ENCODE measurements around the gene UNKL. TPM values are rescaled to one million over a fixed set of nuclear protein-coding genes. Genes with fewer than 3 reads are reported as not detected.

Gene UNKL
- 23.4 to 44.3 TPM (median 41.7 TPM) in 5 replicates for total RNA-seq (2022; extraction: Qiagen RNA extraction; ENCODE audit: low read depth)

GRCh38 chr16:1414532-1415260 lies at the start of gene UNKL:
Gene UNKL (minus strand): TSS chr16:1414704. CDS start chr16:1414691, 13 bp downstream.

GRCh38 chr16:1443980-1444729 lies 29.7 kb upstream of the UNKL start, which contains the start of gene CCDC154:
Gene CCDC154 (minus strand): TSS chr16:1444556. CDS start chr16:1444322, 234 bp downstream.

GRCh38 chr16:1430759-1431496 lies 16.4 kb upstream of the UNKL start, which contains the start of gene PERCC1:
Gene PERCC1 (plus strand): TSS chr16:1431078. CDS start chr16:1432594, 1,516 bp downstream.

GRCh38 chr16:1351582-1352362 lies 62.7 kb downstream of the UNKL start, which contains the start of the genes GNPTG and TSR3:
Gene GNPTG (plus strand): TSS chr16:1351931. CDS start chr16:1351966, 35 bp downstream.
Gene TSR3 (minus strand): TSS chr16:1351878. CDS start chr16:1351804, 74 bp downstream.

GRCh38 chr16:1333149-1333812 lies 81.2 kb downstream of the UNKL start, which contains the start of gene BAIAP3:
Gene BAIAP3 (plus strand): TSS chr16:1333645. CDS start chr16:1338550, 4,905 bp downstream.

Other genes starting within 250 kb of the UNKL start
- 0.14 TPM in 1 of 5 replicates, not detected in the others for gene TPSG1, start 189.4 kb downstream of the UNKL start, total RNA-seq (2022; extraction: Qiagen RNA extraction; ENCODE audit: low read depth)
- gene TPSB2, start 184.5 kb downstream of the UNKL start, total RNA-seq (2022; extraction: Qiagen RNA extraction; ENCODE audit: low read depth), result not detected in 5 replicates
- 0.21 TPM in 1 of 5 replicates, not detected in the others for gene TPSAB1, start 174.0 kb downstream of the UNKL start, total RNA-seq (2022; extraction: Qiagen RNA extraction; ENCODE audit: low read depth)
- gene TPSD1, start 158.6 kb downstream of the UNKL start, total RNA-seq (2022; extraction: Qiagen RNA extraction; ENCODE audit: low read depth), result not detected in 5 replicates
- 162 to 245 TPM (median 176 TPM) in 5 replicates for gene UBE2I, start 105.1 kb downstream of the UNKL start, total RNA-seq (2022; extraction: Qiagen RNA extraction; ENCODE audit: low read depth)
- 0.90 to 1.2 TPM (median 0.99 TPM) in 5 replicates for gene BAIAP3, start 81.1 kb downstream of the UNKL start, total RNA-seq (2022; extraction: Qiagen RNA extraction; ENCODE audit: low read depth)
- 56.5 to 98.9 TPM (median 94.1 TPM) in 5 replicates for gene TSR3, start 62.8 kb downstream of the UNKL start, total RNA-seq (2022; extraction: Qiagen RNA extraction; ENCODE audit: low read depth)
- 22.0 to 35.1 TPM (median 34.2 TPM) in 5 replicates for gene GNPTG, start 62.8 kb downstream of the UNKL start, total RNA-seq (2022; extraction: Qiagen RNA extraction; ENCODE audit: low read depth)
- 30.1 to 39.9 TPM (median 36.1 TPM) in 5 replicates for gene UQCC4, start 6.0 kb upstream of the UNKL start, total RNA-seq (2022; extraction: Qiagen RNA extraction; ENCODE audit: low read depth)
- not detected in 5 replicates for gene PERCC1, start 16.4 kb upstream of the UNKL start, total RNA-seq (2022; extraction: Qiagen RNA extraction; ENCODE audit: low read depth)
- gene CCDC154, start 29.9 kb upstream of the UNKL start, total RNA-seq (2022; extraction: Qiagen RNA extraction; ENCODE audit: low read depth), result 0.13 to 0.49 TPM (median 0.41 TPM) in 5 replicates
- 54.7 to 83.5 TPM (median 74.9 TPM) in 5 replicates for gene CLCN7, start 60.3 kb upstream of the UNKL start, total RNA-seq (2022; extraction: Qiagen RNA extraction; ENCODE audit: low read depth)
- not detected in 5 replicates for gene PTX4, start 74.2 kb upstream of the UNKL start, total RNA-seq (2022; extraction: Qiagen RNA extraction; ENCODE audit: low read depth)
- 26.4 to 46.2 TPM (median 38.6 TPM) in 5 replicates for gene TELO2, start 78.7 kb upstream of the UNKL start, total RNA-seq (2022; extraction: Qiagen RNA extraction; ENCODE audit: low read depth)
- gene TMEM204, start 119.0 kb upstream of the UNKL start, total RNA-seq (2022; extraction: Qiagen RNA extraction; ENCODE audit: low read depth), result not detected in 5 replicates
- 7.3 to 9.4 TPM (median 8.9 TPM) in 5 replicates for gene IFT140, start 197.4 kb upstream of the UNKL start, total RNA-seq (2022; extraction: Qiagen RNA extraction; ENCODE audit: low read depth)
- 12.1 to 16.1 TPM (median 14.5 TPM) in 5 replicates for gene CRAMP1, start 197.7 kb upstream of the UNKL start, total RNA-seq (2022; extraction: Qiagen RNA extraction; ENCODE audit: low read depth)